IPS-15b (cell line): ENCODE data around the gene CCDC197.

Source experiments
- H3K27me3 ChIP-seq: one replicate; pipeline ENCODE4 v1.6.1; 2013; ENCODE audit warnings: low read length; ENCODE audit not compliant: control insufficient read depth, insufficient read depth
- H3K36me3 ChIP-seq: one replicate; pipeline ENCODE4 v1.6.1; 2013; ENCODE audit warnings: low read length; ENCODE audit not compliant: control insufficient read depth, insufficient read depth
- H3K4me1 ChIP-seq: one replicate; pipeline ENCODE4 v1.6.1; 2013; ENCODE audit warnings: mild to moderate bottlenecking, low read length; ENCODE audit not compliant: control insufficient read depth, insufficient read depth
- H3K4me3 ChIP-seq: one replicate; pipeline ENCODE4 v1.5.1; 2013; ENCODE audit warnings: low read depth, low read length
- H3K9ac ChIP-seq: one replicate; pipeline ENCODE4 v1.6.1; 2013; ENCODE audit warnings: low read depth, mild to moderate bottlenecking, low read length
- H3K9me3 ChIP-seq: one replicate; pipeline ENCODE4 v1.6.1; 2013; ENCODE audit warnings: mild to moderate bottlenecking, low read length; ENCODE audit not compliant: control insufficient read depth, insufficient read depth

The CCDC197 gene

DNA sequence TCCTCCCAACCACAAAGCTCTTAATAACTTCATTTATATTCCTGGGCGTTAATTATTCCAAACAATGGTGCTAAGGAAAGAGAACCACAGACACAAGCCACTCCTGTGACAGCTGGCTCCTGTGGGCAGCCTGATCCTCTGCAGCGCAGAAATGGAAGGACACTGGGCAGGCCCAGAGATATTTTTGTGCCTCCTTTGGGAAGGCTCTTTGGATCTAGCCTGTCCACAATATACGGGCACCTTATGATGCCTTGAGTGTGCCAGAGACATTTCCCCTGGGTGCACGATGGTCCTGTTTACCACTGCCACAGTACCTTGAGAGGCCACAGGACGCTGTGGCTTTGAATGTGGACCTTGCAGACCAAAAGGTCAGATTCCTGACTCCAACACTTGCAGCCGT, 22.8 kb upstream of the CCDC197 start:
- Histone ChIP-seq H3K36me3 (no peaks in the 10 kb centered on the region), H3K9ac (no peak overlapping the region), H3K27me3 (no peaks in the 10 kb centered on the region), H3K4me3 (no peak overlapping the region), H3K9me3 (no peaks in the 10 kb centered on the region), H3K4me1 (no peaks in the 10 kb centered on the region)

DNA sequence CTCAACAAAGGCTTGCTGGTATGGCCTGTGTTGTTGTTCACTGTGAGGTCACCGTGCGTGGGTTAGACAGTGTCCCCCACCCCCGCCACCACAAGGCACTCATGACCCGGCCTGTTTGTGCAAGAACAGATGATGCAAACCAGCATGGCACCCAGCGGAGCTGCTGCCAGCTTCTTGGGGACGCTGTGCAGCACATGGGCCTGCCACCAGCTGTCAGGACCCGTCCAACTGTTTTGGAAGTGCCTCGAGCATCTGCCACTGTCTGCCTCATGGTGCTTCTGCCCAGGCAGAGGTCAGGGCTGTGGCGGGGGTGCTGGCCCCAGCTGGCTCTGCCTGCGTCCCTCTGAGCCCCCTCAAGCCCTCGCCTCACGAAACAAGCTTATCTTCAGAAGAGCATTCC, 22.3 kb upstream of the CCDC197 start:
- no peaks in the 10 kb centered on the region for H3K36me3 ChIP-seq
- H3K9ac ChIP-seq: no peak overlapping the region
- no peaks in the 10 kb centered on the region for H3K9me3 ChIP-seq
- H3K4me1 ChIP-seq: no peaks in the 10 kb centered on the region
- H3K4me3 ChIP-seq: no peak overlapping the region
- H3K27me3 ChIP-seq: no peaks in the 10 kb centered on the region

DNA sequence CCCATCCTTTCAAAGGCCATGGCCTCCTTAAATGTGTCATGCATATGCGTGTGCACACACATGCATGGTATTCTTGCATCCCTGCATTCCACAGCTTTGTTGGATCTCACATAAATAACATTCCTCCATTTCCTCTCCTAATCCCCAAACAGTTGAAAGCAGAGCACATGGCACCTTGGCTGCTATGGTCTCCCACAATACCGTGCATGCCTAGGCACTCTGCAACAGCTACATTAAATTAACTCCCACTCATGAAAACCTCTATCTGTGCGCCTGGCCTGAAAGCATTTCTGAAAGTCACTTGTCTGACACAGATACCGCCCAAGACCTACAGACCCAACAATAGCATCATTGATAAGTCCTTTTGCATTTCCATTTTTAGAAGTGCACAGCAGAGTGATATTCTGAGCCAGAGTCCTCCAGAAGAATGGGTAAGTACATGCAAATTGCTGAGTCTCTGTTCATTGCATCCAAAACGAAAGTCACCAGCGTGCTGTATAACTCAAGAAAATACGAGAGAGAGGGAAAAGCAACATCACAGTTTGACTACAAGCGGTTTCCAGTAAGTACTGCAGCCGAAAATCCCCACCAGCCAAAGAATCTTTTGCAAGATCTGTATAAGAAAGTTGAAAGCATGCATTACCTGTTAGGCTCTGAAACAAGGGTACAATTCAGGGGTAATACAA, 21.2 kb upstream of the CCDC197 start:
- no peak overlapping the region for H3K4me3 ChIP-seq
- H3K9me3 ChIP-seq: no peaks in the 10 kb centered on the region
- no peaks in the 10 kb centered on the region for H3K4me1 ChIP-seq
- H3K27me3 ChIP-seq: no peaks in the 10 kb centered on the region
- H3K9ac ChIP-seq: no peak overlapping the region
- no peaks in the 10 kb centered on the region for H3K36me3 ChIP-seq

DNA sequence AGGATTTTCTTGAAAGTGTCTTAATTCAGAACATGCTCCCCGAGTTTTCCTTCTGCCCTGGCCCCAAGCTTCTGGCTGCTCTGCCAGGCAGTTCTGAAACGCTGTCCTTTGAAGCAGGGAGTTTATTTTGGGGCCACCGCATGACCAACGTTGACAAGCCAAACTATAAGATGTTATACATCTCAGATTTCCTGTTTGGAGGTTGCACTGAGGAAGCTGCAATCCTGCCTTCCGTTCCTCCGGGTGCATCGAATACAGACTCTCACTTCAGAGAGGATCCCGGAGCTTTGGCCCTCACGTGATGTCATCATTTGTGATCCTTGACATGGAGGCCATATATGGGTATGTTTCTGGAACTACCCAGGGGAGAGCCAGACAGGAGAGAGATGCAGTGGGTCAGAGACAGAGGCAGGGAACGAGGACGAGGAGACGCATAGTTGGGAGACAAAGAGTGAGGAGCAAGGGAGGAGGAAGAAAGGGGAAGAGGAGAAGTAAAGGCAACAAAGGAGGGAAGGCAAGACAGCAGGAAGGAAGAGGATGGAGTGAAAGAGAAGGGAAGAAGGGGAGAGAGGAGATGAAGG, 20.5 kb upstream of the CCDC197 start, which contains the start of gene ASB2:
TSS of gene ASB2 (minus strand) at position 94 of the 581 bp plus-strand sequence. CDS start 12,031 bp downstream, outside the sequence.
- H3K4me3 ChIP-seq: no peak within 1 kb of the TSS

DNA sequence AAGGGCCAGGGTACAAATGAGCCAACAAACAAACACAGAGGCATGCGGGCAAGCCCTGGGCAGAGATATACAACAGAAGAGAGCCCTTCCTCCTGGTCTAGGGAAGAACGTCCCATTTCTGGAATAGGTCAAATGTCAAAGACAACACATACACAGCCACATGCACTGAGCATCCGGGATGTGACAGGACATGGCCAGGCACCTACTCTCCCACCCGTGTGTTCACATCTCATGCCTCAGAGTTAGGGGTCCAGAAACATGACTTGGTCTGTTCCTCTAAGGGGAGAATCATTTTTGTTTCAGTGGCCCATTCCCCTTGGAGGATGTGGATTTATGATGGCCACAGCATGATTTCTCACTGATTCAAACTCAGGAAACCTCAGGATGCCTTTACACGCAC, 19.9 kb upstream of the CCDC197 start:
- Histone ChIP-seq H3K27me3 (no peaks in the 10 kb centered on the region), H3K9me3 (no peaks in the 10 kb centered on the region), H3K36me3 (no peaks in the 10 kb centered on the region), H3K4me1 (no peaks in the 10 kb centered on the region), H3K9ac (no peak overlapping the region), H3K4me3 (no peak overlapping the region)

More for the DNA sequence above, 20.5 kb upstream of the CCDC197 start, which contains the start of gene ASB2:
- Histone ChIP-seq H3K9me3 (no peaks in the 10 kb centered on the region), H3K36me3 (no peaks in the 10 kb centered on the region), H3K27me3 (no peaks in the 10 kb centered on the region), H3K9ac (no peak within 1 kb of the TSS), H3K4me1 (no peaks in the 10 kb centered on the region)

DNA sequence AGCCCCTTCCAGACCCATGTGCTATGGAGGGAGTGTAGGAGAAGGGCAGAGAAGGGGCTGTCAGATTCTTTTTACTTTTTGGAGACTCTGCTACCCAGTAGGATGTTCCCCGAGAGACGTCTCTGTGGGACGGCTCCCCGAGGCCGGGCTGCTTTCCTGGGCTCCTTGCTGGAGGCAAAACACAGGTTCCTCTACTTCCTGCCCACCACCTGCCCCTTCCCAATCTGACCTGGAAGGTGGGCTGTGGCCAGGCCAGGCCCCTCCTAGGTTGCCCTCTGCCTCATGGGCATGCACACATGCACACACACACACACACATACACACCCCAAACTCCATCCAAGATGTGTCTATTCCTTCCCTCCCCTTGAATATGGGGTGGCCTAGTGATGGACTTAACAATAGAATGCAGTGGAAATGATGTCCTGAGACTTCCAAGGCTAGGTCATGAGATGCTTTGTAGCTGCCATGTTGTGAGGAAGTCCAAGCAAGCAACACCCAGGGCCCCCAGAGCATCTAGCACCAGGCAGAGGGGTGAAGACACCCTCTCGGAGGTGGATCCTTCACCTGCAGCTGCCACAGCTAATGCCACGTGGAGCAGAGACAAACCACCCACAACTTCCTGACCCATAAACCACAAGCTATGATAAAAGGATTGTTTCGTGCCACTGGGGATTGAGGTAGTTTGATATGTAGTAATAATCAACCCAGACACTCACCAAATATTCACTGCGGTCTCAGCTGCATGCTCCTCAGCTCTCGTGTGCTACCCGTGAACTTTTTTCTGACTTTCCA, 19.1 kb upstream of the CCDC197 start:
- no peaks in the 10 kb centered on the region for H3K4me1 ChIP-seq
- H3K4me3 ChIP-seq: no peak overlapping the region
- H3K27me3 ChIP-seq: no peaks in the 10 kb centered on the region
- H3K9ac ChIP-seq: no peak overlapping the region
- H3K36me3 ChIP-seq: no peaks in the 10 kb centered on the region
- no peaks in the 10 kb centered on the region for H3K9me3 ChIP-seq

DNA sequence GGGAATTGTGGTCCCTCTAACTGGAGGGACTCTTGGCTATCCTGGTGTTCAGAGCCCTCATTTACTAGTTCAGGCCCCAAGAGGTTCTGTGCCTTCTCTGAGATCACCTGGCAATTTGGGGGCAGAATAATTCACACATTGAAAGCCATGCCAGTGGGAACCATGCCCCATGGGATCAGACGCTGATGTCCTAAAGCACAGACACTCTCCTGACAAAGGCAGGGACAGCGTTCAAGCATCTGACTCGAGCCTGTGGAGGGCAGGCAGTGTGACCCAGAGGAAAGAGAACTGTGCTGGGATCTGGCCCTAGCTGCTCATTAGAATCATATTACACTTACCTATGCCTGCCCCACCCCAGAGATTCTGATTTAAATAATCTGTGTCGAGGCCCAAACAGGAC, 18.4 kb upstream of the CCDC197 start:
- H3K36me3 ChIP-seq: no peaks in the 10 kb centered on the region
- no peak overlapping the region for H3K4me3 ChIP-seq
- no peak overlapping the region for H3K9ac ChIP-seq
- H3K9me3 ChIP-seq: no peaks in the 10 kb centered on the region
- peaks cover 1% of the 10 kb centered on the region for H3K4me1 ChIP-seq
- no peaks in the 10 kb centered on the region for H3K27me3 ChIP-seq

DNA sequence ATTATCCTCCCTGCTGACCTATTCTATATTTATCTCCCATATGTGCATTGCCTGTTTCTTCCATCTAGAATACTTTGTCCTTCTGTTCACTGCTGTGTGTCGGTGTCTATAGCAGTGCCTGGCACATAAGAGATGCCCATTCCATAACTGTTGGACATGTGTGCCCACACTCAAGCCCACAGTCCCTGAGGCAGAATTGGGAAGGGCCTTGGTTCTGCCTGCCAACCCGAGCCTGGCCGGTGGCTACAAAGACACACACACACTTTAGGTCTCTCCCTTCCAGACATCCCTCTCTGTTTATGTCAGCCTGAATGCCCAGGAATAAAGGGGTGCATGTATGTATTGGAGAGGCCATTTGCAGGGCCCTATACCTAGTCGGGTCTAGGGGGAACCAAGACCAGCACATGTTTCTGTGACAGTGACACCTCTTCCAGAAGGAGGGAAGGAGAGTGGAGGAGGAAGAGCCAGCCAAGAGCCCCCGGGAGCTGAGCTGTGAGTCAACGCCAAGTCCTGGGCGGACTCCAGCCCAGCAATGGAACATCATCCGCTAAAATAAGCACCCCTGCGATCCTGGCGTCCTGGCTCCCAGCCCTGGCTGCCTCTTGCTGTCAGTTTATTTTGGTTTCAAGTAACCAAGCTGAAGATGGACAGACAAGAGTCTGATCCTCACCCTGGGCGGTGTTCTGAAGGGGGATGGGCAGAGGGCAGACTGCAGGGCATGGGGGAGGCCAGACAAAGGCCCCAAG, 16.5 kb upstream of the CCDC197 start:
- Histone ChIP-seq H3K4me1 (peaks cover 3% of the 10 kb centered on the region), H3K4me3 (no peak overlapping the region), H3K9me3 (no peaks in the 10 kb centered on the region), H3K9ac (no peak overlapping the region), H3K27me3 (no peaks in the 10 kb centered on the region), H3K36me3 (no peaks in the 10 kb centered on the region)

DNA sequence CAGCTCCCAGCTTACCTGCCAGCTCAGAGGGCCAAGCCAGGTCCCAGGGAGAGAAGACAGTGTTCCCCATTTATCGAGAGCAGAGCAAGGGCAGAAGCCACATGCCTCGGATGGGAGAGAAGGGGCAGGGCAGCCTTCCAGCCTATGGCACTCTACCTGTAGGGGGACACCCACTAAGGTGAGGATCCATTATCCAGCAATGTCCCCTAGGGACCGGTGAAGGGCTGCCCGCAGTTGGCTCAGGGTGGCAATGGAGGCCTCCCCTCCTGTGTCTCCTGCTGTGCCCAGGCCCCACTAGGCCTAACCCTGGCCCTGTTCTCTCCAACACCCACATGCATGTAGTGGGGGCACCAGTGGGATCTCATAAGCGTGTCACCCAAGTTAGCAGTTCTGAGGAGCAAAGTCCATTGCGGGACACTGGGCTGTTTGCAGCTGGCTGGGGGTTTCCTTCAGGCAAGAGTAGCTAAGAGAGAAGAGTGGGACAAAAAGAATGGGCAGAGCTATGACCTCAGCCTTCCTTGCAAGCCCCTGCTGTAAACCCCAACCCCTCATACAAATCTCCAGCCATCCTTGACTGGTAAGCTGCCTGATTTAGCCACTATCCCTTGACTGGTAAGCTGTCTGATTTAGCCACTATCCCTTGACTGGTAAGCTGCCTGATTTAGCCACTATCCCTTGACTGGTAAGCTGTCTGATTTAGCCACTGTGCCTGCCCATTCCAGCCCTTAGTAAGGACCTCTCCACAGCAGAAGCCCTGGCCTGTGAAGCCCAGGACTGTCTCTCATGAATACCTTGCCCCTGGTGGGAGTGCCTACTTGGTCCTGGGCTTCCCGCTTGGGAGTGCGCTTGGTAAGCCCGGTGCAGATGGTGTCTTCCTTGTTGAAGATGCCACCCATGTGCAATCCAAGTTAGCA, 15.5 kb upstream of the CCDC197 start:
- no peaks in the 10 kb centered on the region for H3K27me3 ChIP-seq
- peaks cover 3% of the 10 kb centered on the region for H3K4me1 ChIP-seq
- H3K4me3 ChIP-seq: no peak overlapping the region
- H3K9me3 ChIP-seq: no peaks in the 10 kb centered on the region
- H3K36me3 ChIP-seq: no peaks in the 10 kb centered on the region
- no peak overlapping the region for H3K9ac ChIP-seq

DNA sequence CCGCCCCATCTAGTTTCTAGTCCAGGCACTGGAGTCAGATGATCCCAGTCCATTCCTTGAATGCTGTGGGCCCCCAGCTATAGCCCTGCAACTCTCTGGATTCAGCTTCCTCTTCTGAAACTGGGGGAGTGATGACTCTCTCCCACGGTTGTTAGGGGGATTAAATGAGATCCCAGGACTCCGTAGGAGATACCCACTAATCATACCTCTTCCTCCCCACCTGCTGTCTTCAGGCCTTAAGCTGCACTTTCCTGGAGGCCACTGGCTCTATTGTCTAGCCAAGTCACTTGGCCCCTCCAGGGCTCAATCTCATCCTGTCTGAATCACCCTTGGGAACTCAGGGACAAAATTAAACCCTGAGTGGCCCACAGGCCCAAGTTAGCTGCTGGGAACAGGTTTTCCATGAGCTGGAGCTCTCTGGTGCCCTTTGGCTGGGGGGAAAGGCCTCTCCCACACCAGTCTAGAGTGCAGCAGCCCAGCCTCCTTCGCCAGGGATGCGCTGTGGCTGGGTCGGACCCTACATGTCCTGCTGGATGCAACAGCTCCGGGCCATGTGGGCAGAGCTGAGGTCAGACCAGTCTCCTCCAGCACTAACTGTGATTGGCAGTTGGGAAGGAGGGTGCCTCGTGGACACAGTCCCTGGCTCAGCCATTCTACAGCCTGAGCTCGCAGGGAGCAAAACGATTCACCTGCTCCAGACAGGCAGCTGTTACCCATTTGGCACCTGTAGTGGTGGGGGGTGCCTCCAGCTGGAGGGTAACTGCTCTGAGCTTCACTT, 14.7 kb upstream of the CCDC197 start:
- no peaks in the 10 kb centered on the region for H3K9me3 ChIP-seq
- peaks cover 3% of the 10 kb centered on the region for H3K4me1 ChIP-seq
- no peaks in the 10 kb centered on the region for H3K27me3 ChIP-seq
- no peaks in the 10 kb centered on the region for H3K36me3 ChIP-seq
- H3K9ac ChIP-seq: no peak overlapping the region
- no peak overlapping the region for H3K4me3 ChIP-seq
